Measurements from ENCODE around the gene DUSP8.
"Not testable (repeated sequence)": the region's sequence is repeated elsewhere in the genome, so short reads cannot be mapped to it uniquely, and the experiment has no call there.

DUSP8 gene

GRCh38 chr11:1589191-1589963 is 17.3 kb upstream of the DUSP8 start:
- H3K27me3 ChIP-seq (ENCODE audit: control insufficient read depth in 1 of 2, insufficient read depth in 2 of 2, low read length in 2 of 2); H3K9me3 ChIP-seq (ENCODE audit: control insufficient read depth in 1 of 2, low read length in 2 of 2); H3K9ac ChIP-seq (ENCODE audit: low read depth in 1 of 2, low read length in 2 of 2); H3K36me3 ChIP-seq (ENCODE audit: control insufficient read depth in 1 of 2, insufficient read depth in 2 of 2, low read length in 2 of 2); H3K4me3 ChIP-seq (ENCODE audit: low read depth in 1 of 2, low read length in 2 of 2); H3K27ac ChIP-seq (ENCODE audit: low read depth, low read length); H3K4me1 ChIP-seq (ENCODE audit: control insufficient read depth in 1 of 2, insufficient read depth in 2 of 2, low read length in 2 of 2): not testable (repeated sequence)

GRCh38 chr11:1586699-1587098 is 14.6 kb upstream of the DUSP8 start:
- no peaks in the 10 kb centered on the region for H3K36me3 ChIP-seq (ENCODE audit: control insufficient read depth in 1 of 2, insufficient read depth in 2 of 2, low read length in 2 of 2)

GRCh38 chr11:1584661-1585370 is 12.7 kb upstream of the DUSP8 start, which contains the start of gene KRTAP5-1:
Gene KRTAP5-1, minus strand, starts transcription at chr11:1585283. Its CDS starts 34 bp downstream, at chr11:1585249.
- H3K4me3 ChIP-seq (ENCODE audit: low read depth in 1 of 2, low read length in 2 of 2); H3K27me3 ChIP-seq (ENCODE audit: control insufficient read depth in 1 of 2, insufficient read depth in 2 of 2, low read length in 2 of 2); H3K4me1 ChIP-seq (ENCODE audit: control insufficient read depth in 1 of 2, insufficient read depth in 2 of 2, low read length in 2 of 2); H3K36me3 ChIP-seq (ENCODE audit: control insufficient read depth in 1 of 2, insufficient read depth in 2 of 2, low read length in 2 of 2); H3K9ac ChIP-seq (ENCODE audit: low read depth in 1 of 2, low read length in 2 of 2); H3K9me3 ChIP-seq (ENCODE audit: control insufficient read depth in 1 of 2, low read length in 2 of 2); H3K27ac ChIP-seq (ENCODE audit: low read depth, low read length): not testable (repeated sequence)

More at GRCh38 chr11:1586699-1587098, 14.6 kb upstream of the DUSP8 start:
- no peaks in the 10 kb centered on the region for H3K9me3 ChIP-seq (ENCODE audit: control insufficient read depth in 1 of 2, low read length in 2 of 2)
- no peak overlapping the region for H3K27ac ChIP-seq (ENCODE audit: low read depth, low read length)
- H3K9ac ChIP-seq (ENCODE audit: low read depth in 1 of 2, low read length in 2 of 2): no peak overlapping the region
- H3K4me1 ChIP-seq (ENCODE audit: control insufficient read depth in 1 of 2, insufficient read depth in 2 of 2, low read length in 2 of 2): no peaks in the 10 kb centered on the region
- no peaks in the 10 kb centered on the region for H3K27me3 ChIP-seq (ENCODE audit: control insufficient read depth in 1 of 2, insufficient read depth in 2 of 2, low read length in 2 of 2)
- H3K4me3 ChIP-seq (ENCODE audit: low read depth in 1 of 2, low read length in 2 of 2): no peak overlapping the region

- H3K4me1 ChIP-seq (ENCODE audit: control insufficient read depth in 1 of 2, insufficient read depth in 2 of 2, low read length in 2 of 2); H3K9me3 ChIP-seq (ENCODE audit: control insufficient read depth in 1 of 2, low read length in 2 of 2); H3K27me3 ChIP-seq (ENCODE audit: control insufficient read depth in 1 of 2, insufficient read depth in 2 of 2, low read length in 2 of 2); H3K4me3 ChIP-seq (ENCODE audit: low read depth in 1 of 2, low read length in 2 of 2); H3K27ac ChIP-seq (ENCODE audit: low read depth, low read length); H3K36me3 ChIP-seq (ENCODE audit: control insufficient read depth in 1 of 2, insufficient read depth in 2 of 2, low read length in 2 of 2); H3K9ac ChIP-seq (ENCODE audit: low read depth in 1 of 2, low read length in 2 of 2): not testable (repeated sequence)
These were observed 10.8 kb upstream of the DUSP8 start for GRCh38 chr11:1582909-1583308.

GRCh38 chr11:1581976-1582375 is 9.9 kb upstream of the DUSP8 start:
- Histone ChIP-seq H3K36me3 (ENCODE audit: control insufficient read depth in 1 of 2, insufficient read depth in 2 of 2, low read length in 2 of 2) (no peaks in the 10 kb centered on the region), H3K9me3 (ENCODE audit: control insufficient read depth in 1 of 2, low read length in 2 of 2) (peaks cover 8% of the 10 kb centered on the region in 2 donors), H3K27me3 (ENCODE audit: control insufficient read depth in 1 of 2, insufficient read depth in 2 of 2, low read length in 2 of 2) (no peaks in the 10 kb centered on the region), H3K4me3 (ENCODE audit: low read depth in 1 of 2, low read length in 2 of 2) (no peak overlapping the region), H3K27ac (ENCODE audit: low read depth, low read length) (no peak overlapping the region), H3K4me1 (ENCODE audit: control insufficient read depth in 1 of 2, insufficient read depth in 2 of 2, low read length in 2 of 2) (no peaks in the 10 kb centered on the region), H3K9ac (ENCODE audit: low read depth in 1 of 2, low read length in 2 of 2) (no peak overlapping the region)

- Histone ChIP-seq H3K4me1 (ENCODE audit: control insufficient read depth in 1 of 2, insufficient read depth in 2 of 2, low read length in 2 of 2) (peaks cover 9 to 15% of the 10 kb centered on the region in 2 donors), H3K27ac (ENCODE audit: low read depth, low read length) (no peak overlapping the region)
These were observed 4.8 kb upstream of the DUSP8 start for GRCh38 chr11:1576825-1577224.

GRCh38 chr11:1575756-1576155 is 3.7 kb upstream of the DUSP8 start:
- H3K9me3 ChIP-seq (ENCODE audit: control insufficient read depth in 1 of 2, low read length in 2 of 2); H3K9ac ChIP-seq (ENCODE audit: low read depth in 1 of 2, low read length in 2 of 2); H3K36me3 ChIP-seq (ENCODE audit: control insufficient read depth in 1 of 2, insufficient read depth in 2 of 2, low read length in 2 of 2); H3K4me3 ChIP-seq (ENCODE audit: low read depth in 1 of 2, low read length in 2 of 2); H3K27me3 ChIP-seq (ENCODE audit: control insufficient read depth in 1 of 2, insufficient read depth in 2 of 2, low read length in 2 of 2); H3K27ac ChIP-seq (ENCODE audit: low read depth, low read length): not testable (repeated sequence)
- peaks cover 11 to 22% of the 10 kb centered on the region in 2 donors for H3K4me1 ChIP-seq (ENCODE audit: control insufficient read depth in 1 of 2, insufficient read depth in 2 of 2, low read length in 2 of 2)

More at GRCh38 chr11:1576825-1577224, 4.8 kb upstream of the DUSP8 start:
- Histone ChIP-seq H3K9ac (ENCODE audit: low read depth in 1 of 2, low read length in 2 of 2) (no peak overlapping the region), H3K4me3 (ENCODE audit: low read depth in 1 of 2, low read length in 2 of 2) (no peak overlapping the region), H3K27me3 (ENCODE audit: control insufficient read depth in 1 of 2, insufficient read depth in 2 of 2, low read length in 2 of 2) (peaks cover 0 to 2% of the 10 kb centered on the region in 2 donors), H3K9me3 (ENCODE audit: control insufficient read depth in 1 of 2, low read length in 2 of 2) (peaks cover 8% of the 10 kb centered on the region in 2 donors), H3K36me3 (ENCODE audit: control insufficient read depth in 1 of 2, insufficient read depth in 2 of 2, low read length in 2 of 2) (no peaks in the 10 kb centered on the region)

GRCh38 chr11:1574933-1575242 is 2.8 kb upstream of the DUSP8 start:
- Histone ChIP-seq H3K9me3 (ENCODE audit: control insufficient read depth in 1 of 2, low read length in 2 of 2) (peaks cover 8% of the 10 kb centered on the region in 2 donors), H3K27me3 (ENCODE audit: control insufficient read depth in 1 of 2, insufficient read depth in 2 of 2, low read length in 2 of 2) (peaks cover 0 to 2% of the 10 kb centered on the region in 2 donors), H3K27ac (ENCODE audit: low read depth, low read length) (no peak overlapping the region), H3K36me3 (ENCODE audit: control insufficient read depth in 1 of 2, insufficient read depth in 2 of 2, low read length in 2 of 2) (no peaks in the 10 kb centered on the region), H3K4me1 (ENCODE audit: control insufficient read depth in 1 of 2, insufficient read depth in 2 of 2, low read length in 2 of 2) (peaks cover 20 to 24% of the 10 kb centered on the region in 2 donors), H3K4me3 (ENCODE audit: low read depth in 1 of 2, low read length in 2 of 2) (no peak overlapping the region), H3K9ac (ENCODE audit: low read depth in 1 of 2, low read length in 2 of 2) (no peak overlapping the region)

GRCh38 chr11:1574238-1574932 is 2.3 kb upstream of the DUSP8 start:
- Histone ChIP-seq H3K27me3 (ENCODE audit: control insufficient read depth in 1 of 2, insufficient read depth in 2 of 2, low read length in 2 of 2) (peaks cover 0 to 2% of the 10 kb centered on the region in 2 donors), H3K4me1 (ENCODE audit: control insufficient read depth in 1 of 2, insufficient read depth in 2 of 2, low read length in 2 of 2) (peaks cover 25 to 28% of the 10 kb centered on the region in 2 donors), H3K36me3 (ENCODE audit: control insufficient read depth in 1 of 2, insufficient read depth in 2 of 2, low read length in 2 of 2) (no peaks in the 10 kb centered on the region), H3K9me3 (ENCODE audit: control insufficient read depth in 1 of 2, low read length in 2 of 2) (peaks cover 8% of the 10 kb centered on the region in 2 donors), H3K4me3 (ENCODE audit: low read depth in 1 of 2, low read length in 2 of 2) (peak overlapping the region; percentile 61 to 63), H3K9ac (ENCODE audit: low read depth in 1 of 2, low read length in 2 of 2) (peak overlapping the region; percentile 55 to 78), H3K27ac (ENCODE audit: low read depth, low read length) (peak overlapping the region; percentile 79)

GRCh38 chr11:1573903-1574237 is 1.8 kb upstream of the DUSP8 start:
- peaks cover 8% of the 10 kb centered on the region in 2 donors for H3K9me3 ChIP-seq (ENCODE audit: control insufficient read depth in 1 of 2, low read length in 2 of 2)
- peak overlapping the region; percentile 79 for H3K27ac ChIP-seq (ENCODE audit: low read depth, low read length)
- H3K27me3 ChIP-seq (ENCODE audit: control insufficient read depth in 1 of 2, insufficient read depth in 2 of 2, low read length in 2 of 2): peaks cover 0 to 2% of the 10 kb centered on the region in 2 donors
- H3K36me3 ChIP-seq (ENCODE audit: control insufficient read depth in 1 of 2, insufficient read depth in 2 of 2, low read length in 2 of 2): no peaks in the 10 kb centered on the region
- H3K9ac ChIP-seq (ENCODE audit: low read depth in 1 of 2, low read length in 2 of 2): peak overlapping the region; percentile 55 to 78
- peaks cover 30 to 33% of the 10 kb centered on the region in 2 donors for H3K4me1 ChIP-seq (ENCODE audit: control insufficient read depth in 1 of 2, insufficient read depth in 2 of 2, low read length in 2 of 2)
- H3K4me3 ChIP-seq (ENCODE audit: low read depth in 1 of 2, low read length in 2 of 2): peak overlapping the region; percentile 61 to 63
